K562 (cell line): ENCODE results near the gene KRTAP10-12. TPM values are rescaled to one million over a fixed set of nuclear protein-coding genes. Genes with fewer than 3 reads are reported as not detected.

Experiments
- FOXK1 ChIP-seq: sonication (generic); formaldehyde crosslinking; IDR thresholded peaks from 2 replicates; pipeline ENCODE4 v1.8.0; 2022; ENCODE audit warnings: missing genetic modification reagents, mild to moderate bottlenecking, borderline replicate concordance
- MEIS2 ChIP-seq: fragments of 450-650 bp; IDR thresholded peaks from 2 replicates; pipeline ENCODE4 v1.6.1; 2014; ENCODE audit warnings: mild to moderate bottlenecking; ENCODE audit not compliant: partially characterized antibody
- ZC3H4 ChIP-seq: sonication (generic); formaldehyde crosslinking; IDR thresholded peaks from 2 replicates; pipeline ENCODE4 v1.9.0; 2021; ENCODE audit warnings: missing genetic modification reagents, borderline replicate concordance
- ZNF232 ChIP-seq: sonication (generic); formaldehyde crosslinking; IDR thresholded peaks from 2 replicates; pipeline ENCODE4 v1.8.0; 2022; ENCODE audit warnings: mild to moderate bottlenecking, missing genetic modification reagents
- polyA plus RNA-seq, 8 experiments: library from polyadenylated mRNA; depleted of rRNA in 4 of 8; stranded (reverse) in 5 of 8; unstranded in 3 of 8; fragments of >200 nt; fragmentation: Nextera tagmentation in 2 of 8; fragmentation: Illumina TruSeq in 1 of 8; extraction: Ambion mirVana in 2 of 8; extraction: Trizol in 1 of 8; gene quantifications; 2 replicates each; pipeline versions ENCODE4 v1.2.1 to v1.2.3, GENCODE V29; 2011 to 2014; ENCODE audit warnings: inconsistent platforms in 1 of 8, missing spikeins in 1 of 8
- total RNA-seq, 7 experiments: library from RNA; depleted of rRNA in 6 of 7; stranded (reverse); fragments of >200 nt in 6 of 7; fragmentation: Illumina TruSeq in 2 of 7; extraction: Trizol in 2 of 7; gene quantifications; 2 replicates each; pipeline versions ENCODE4 v1.2.1 to v1.2.3, GENCODE V29; 2011 to 2021; ENCODE audit warnings: low replicate concordance in 1 of 7
- TF ChIP-seq, protein P1 (sequence below): IDR thresholded peaks from 3 replicates; pipeline ENCODE4 v1.6.1; 2011; ENCODE audit warnings: borderline replicate concordance, mild to moderate bottlenecking, moderate library complexity; ENCODE audit not compliant: insufficient read length; ENCODE audit errors: extremely low read depth

KRTAP10-12 gene
- total and polyA plus RNA-seq, 9 of the 15 experiments (the other 6 are each of a cell fraction or from before 2014, with no cell fraction given) = not detected

DNA sequence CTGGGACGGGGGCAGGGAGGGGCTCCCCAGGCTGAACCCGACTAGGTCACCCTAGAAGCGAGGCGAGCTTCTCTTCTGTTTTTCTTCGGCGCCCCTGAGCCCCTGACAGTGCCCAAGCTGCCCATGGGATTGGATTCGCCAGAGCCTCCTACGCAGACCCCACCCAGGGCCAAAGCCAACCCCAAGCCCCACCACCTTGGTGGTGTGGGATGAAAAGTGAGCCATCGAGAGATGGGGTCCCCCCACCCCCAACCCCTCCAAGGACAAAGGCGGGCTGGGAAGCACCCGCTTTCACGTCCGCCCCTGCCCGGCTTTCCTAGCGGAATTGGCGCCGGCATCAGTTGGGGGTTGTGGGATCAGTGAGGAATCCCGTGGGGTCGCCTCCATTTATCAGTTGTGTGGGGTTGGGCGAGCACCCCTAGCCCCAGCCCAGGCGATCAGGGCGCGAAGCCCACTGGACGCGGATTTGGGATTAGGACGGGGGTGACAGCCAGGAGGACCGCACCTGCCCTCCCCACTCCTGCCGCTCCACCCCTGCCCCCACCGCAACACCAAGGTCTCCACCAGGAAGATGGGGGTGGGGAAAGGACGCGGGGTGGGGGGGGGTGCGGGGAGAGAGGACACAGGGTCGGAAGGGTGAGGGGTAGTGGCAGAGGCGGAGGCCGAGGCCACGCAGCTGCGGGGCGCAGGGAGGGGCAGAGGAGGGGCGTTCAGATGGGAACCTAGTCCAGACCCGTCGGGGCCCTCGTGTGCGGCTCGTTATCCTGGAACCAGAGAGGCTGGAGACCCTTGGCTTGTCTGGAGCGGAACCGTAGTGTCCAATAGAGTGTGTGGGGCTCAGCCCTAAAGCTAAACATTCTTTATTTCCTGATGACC is 10.0 kb downstream of the KRTAP10-12 start (continued):
- TF ChIP-seq, protein P1, sequence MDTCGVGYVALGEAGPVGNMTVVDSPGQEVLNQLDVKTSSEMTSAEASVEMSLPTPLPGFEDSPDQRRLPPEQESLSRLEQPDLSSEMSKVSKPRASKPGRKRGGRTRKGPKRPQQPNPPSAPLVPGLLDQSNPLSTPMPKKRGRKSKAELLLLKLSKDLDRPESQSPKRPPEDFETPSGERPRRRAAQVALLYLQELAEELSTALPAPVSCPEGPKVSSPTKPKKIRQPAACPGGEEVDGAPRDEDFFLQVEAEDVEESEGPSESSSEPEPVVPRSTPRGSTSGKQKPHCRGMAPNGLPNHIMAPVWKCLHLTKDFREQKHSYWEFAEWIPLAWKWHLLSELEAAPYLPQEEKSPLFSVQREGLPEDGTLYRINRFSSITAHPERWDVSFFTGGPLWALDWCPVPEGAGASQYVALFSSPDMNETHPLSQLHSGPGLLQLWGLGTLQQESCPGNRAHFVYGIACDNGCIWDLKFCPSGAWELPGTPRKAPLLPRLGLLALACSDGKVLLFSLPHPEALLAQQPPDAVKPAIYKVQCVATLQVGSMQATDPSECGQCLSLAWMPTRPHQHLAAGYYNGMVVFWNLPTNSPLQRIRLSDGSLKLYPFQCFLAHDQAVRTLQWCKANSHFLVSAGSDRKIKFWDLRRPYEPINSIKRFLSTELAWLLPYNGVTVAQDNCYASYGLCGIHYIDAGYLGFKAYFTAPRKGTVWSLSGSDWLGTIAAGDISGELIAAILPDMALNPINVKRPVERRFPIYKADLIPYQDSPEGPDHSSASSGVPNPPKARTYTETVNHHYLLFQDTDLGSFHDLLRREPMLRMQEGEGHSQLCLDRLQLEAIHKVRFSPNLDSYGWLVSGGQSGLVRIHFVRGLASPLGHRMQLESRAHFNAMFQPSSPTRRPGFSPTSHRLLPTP = no peak
- TF ChIP-seq MEIS2 = no peak
- no peak for TF ChIP-seq FOXK1 (CRISPR knock-in tag)
- TF ChIP-seq ZNF232 (CRISPR knock-in tag) = no peak
- TF ChIP-seq ZC3H4 (CRISPR knock-in tag) = no peak
